Esophagus squamous epithelium (tissue), 5 donors: Measurements from ENCODE around the gene SHISA5. TPM values are rescaled to one million over a fixed set of nuclear protein-coding genes. Genes with fewer than 3 reads are reported as not detected.
A peak's percentile ranks its signal among the peaks of the same experiment; 100 is the strongest.

ENCODE experiments used
- DNase-seq: peaks from one replicate; lab custom pipeline; 2025; lab: John Stamatoyannopoulos, UW
- H3K27ac ChIP-seq, 4 donors: fragments of 200-600 bp; sonication (generic); one replicate each; pipeline ENCODE4 v1.5.1; 2016 to 2019; ENCODE audit warnings: mild to moderate bottlenecking in 1 of 4
- H3K27me3 ChIP-seq, 4 donors: fragments of 200-600 bp; sonication (generic); 1 replicate in 3 of 4; 2 replicates in 1 of 4; pipeline versions ENCODE4 v1.5.1 to v1.6.0; 2017 to 2021; ENCODE audit warnings: antibody characterized with exemption in 1 of 4
- H3K36me3 ChIP-seq, 3 donors: fragments of 200-600 bp; sonication (generic); one replicate each; pipeline ENCODE4 v1.5.1; 2016 to 2019
- H3K4me1 ChIP-seq, 3 donors: fragments of 200-600 bp; sonication (generic); one replicate each; pipeline ENCODE4 v1.5.1; 2017 to 2019
- H3K4me3 ChIP-seq, 4 donors: fragments of 200-600 bp; sonication (generic); 1 replicate in 3 of 4; 2 replicates in 1 of 4; pipeline ENCODE4 v1.5.1; 2016 to 2019; ENCODE audit warnings: mild to moderate bottlenecking in 2 of 4, moderate library complexity in 1 of 4
- H3K9me3 ChIP-seq, 3 donors: fragments of 200-600 bp; sonication (generic); one replicate each; pipeline ENCODE4 v1.5.1; 2016 to 2019
- POLR2A ChIP-seq, 4 donors: fragments of 450-650 bp; IDR thresholded peaks; one replicate each; pipeline ENCODE4 v1.6.1; 2017; ENCODE audit warnings: antibody characterized with exemption in 4 of 4, mild to moderate bottlenecking in 4 of 4, moderate library complexity in 3 of 4
- WGBS, 2 donors: methylation state at CpG; one replicate each; pipeline ENCODE4 v1.1.5; 2018; 5-methylcytosine and 5-hydroxymethylcytosine counted together
- intact Hi-C: fragments of 100-400 bp; cut with DNase I; formaldehyde crosslinking; loops from one replicate; pipeline ENCODE4 v1.15.0; 2022
- total RNA-seq, 4 donors: library from RNA; depleted of rRNA; stranded (reverse); fragments of >200 nt; gene quantifications; one replicate each; pipeline ENCODE4 v1.1.0, GENCODE V29; 2016
- TF ChIP-seq, protein P1 (sequence below), 6 experiments: fragments of 450-650 bp in 4 of 6; fragments of 200-600 bp in 2 of 6; sonication (generic) in 2 of 6; IDR thresholded peaks; one replicate each; pipeline ENCODE4 v1.5.1; 2016 to 2019; ENCODE audit warnings: antibody characterized with exemption in 6 of 6, mild to moderate bottlenecking in 4 of 6, moderate library complexity in 4 of 6
- donor health status: DM: yes; HTN: yes; CAD: no.

SHISA5 gene
- total RNA-seq, 4 donors from 2014 or later, result 71.8 to 138 (median 115) TPM

DNA sequence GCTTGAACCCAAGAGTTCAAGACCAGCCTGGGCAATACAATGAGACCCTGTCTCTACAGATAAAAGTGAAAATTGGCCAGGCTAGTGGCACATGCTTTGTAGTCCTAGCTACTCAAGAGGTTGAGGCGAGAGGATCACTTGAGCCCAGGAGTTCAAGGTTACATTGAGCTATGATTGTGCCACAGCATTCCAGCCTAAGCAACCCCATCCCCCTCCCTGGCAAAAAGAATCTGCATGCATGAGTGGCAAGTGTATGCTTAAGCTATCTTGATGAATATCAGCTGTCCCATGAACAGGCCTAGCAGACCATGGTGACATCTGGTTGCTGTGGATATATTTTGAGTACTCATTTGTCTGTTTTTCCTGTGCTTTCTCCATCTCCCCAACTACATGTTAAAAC, 52.7 kb downstream of the SHISA5 start:
- H3K4me1 ChIP-seq, result peaks cover 10 to 25% (median 11%) of the 10 kb centered on the region in 3 donors
- H3K27ac ChIP-seq, result no peak overlapping the region
- H3K9me3 ChIP-seq, result no peaks in the 10 kb centered on the region
- no peak for DNase-seq
- WGBS, 2 donors, result 86 to 100% methylated on average over 1 of the region's 1 CpG
- H3K36me3 ChIP-seq, result peaks cover 0 to 59% (median 10%) of the 10 kb centered on the region in 3 donors
- no peak for TF ChIP-seq POLR2A (IDR thresholded peaks at IDR 0.05)
- TF ChIP-seq, protein P1, sequence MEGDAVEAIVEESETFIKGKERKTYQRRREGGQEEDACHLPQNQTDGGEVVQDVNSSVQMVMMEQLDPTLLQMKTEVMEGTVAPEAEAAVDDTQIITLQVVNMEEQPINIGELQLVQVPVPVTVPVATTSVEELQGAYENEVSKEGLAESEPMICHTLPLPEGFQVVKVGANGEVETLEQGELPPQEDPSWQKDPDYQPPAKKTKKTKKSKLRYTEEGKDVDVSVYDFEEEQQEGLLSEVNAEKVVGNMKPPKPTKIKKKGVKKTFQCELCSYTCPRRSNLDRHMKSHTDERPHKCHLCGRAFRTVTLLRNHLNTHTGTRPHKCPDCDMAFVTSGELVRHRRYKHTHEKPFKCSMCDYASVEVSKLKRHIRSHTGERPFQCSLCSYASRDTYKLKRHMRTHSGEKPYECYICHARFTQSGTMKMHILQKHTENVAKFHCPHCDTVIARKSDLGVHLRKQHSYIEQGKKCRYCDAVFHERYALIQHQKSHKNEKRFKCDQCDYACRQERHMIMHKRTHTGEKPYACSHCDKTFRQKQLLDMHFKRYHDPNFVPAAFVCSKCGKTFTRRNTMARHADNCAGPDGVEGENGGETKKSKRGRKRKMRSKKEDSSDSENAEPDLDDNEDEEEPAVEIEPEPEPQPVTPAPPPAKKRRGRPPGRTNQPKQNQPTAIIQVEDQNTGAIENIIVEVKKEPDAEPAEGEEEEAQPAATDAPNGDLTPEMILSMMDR (IDR thresholded peaks at IDR 0.05), result no peak
- intact Hi-C loops, result no loop called here
- H3K27me3 ChIP-seq, result no peaks in the 10 kb centered on the region
- no peak overlapping the region for H3K4me3 ChIP-seq

DNA sequence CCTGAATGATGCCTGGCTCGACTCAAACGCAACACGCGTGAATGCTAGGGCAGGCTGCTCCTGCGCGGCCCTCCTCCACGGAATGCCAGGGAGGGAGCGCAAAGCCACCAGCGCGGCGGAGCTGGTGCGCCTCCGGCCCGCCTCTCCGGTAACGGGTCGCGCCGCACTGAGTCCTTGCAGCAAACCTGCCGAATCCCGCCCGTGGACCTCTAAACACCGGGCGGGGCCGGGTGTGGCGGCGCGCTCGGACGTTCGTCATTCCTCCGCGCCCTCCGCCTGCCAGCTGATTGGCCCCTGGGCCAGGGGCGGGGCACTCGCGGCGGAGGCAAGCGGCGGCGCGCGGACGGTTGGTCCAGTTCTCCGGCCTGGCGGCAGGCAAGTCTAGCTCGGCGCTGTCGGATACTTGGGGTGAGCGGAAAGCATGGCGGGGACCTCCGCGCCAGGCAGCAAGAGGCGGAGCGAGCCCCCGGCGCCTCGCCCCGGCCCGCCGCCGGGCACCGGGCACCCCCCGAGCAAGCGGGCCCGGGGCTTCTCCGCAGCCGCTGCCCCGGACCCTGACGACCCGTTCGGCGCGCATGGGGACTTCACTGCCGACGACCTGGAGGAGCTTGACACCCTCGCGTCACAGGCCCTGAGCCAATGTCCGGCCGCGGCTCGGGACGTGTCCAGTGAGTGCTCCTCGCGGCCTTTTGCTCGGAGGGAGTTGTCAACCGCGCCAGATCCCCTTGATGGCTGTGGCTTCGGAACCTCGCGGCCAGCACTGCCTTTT, 57.4 kb downstream of the SHISA5 start, which contains the start of gene ATRIP:
Gene ATRIP, plus strand, starts transcription at position 313 of the 769 bp plus-strand sequence. Its CDS starts 109 bp downstream, at position 422.
- H3K36me3 ChIP-seq, result peaks cover 0 to 45% (median 11%) of the 10 kb centered on the region in 3 donors
- no peaks in the 10 kb centered on the region for H3K9me3 ChIP-seq
- WGBS, 2 donors, result no CpG with 5 or more reads among the region's 91 CpGs
- H3K4me3 ChIP-seq, result peak within 1 kb of the TSS; percentile 67 to 98 (median 91)
- DNase-seq, result peak; percentile 43
- H3K4me1 ChIP-seq, result peaks cover 21 to 42% (median 25%) of the 10 kb centered on the region in 3 donors
- H3K27me3 ChIP-seq, result no peaks in the 10 kb centered on the region
- intact Hi-C loops, result no loop called here
- H3K27ac ChIP-seq, result peak within 1 kb of the TSS; percentile 84 to 98 (median 98)
- TF ChIP-seq, protein P1 (IDR thresholded peaks at IDR 0.05), result peak in 3 of 6 experiments; percentile 10 to 31 (median 25)
- peak in 3 of 4 donors; percentile 35 to 97 (median 95) for TF ChIP-seq POLR2A (IDR thresholded peaks at IDR 0.05)

DNA sequence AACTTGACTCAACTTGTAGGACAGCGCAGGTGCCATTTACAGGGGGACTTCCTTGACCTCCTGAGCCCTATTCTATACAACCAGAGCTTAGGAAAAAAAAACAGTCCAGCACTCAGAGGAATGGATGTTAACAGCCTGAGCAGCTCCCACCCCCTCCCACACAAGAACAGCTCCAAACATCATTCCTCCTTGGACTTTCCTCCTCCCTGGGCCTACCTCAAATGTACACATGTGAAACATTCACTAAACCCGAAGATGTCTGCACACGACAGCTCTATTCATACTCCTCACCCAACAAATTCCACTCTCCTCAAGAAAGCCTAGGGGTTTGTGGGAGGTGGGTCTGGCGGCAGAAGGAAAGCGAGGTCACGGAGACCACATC, 57.9 kb downstream of the SHISA5 start:
- no peak for DNase-seq
- Histone ChIP-seq H3K27me3 (no peaks in the 10 kb centered on the region), H3K4me1 (peaks cover 26 to 48% (median 31%) of the 10 kb centered on the region in 3 donors), H3K9me3 (no peaks in the 10 kb centered on the region), H3K4me3 (peak overlapping the region; percentile 67 to 98 (median 91)), H3K27ac (peak overlapping the region; percentile 84 to 98 (median 98)), H3K36me3 (peaks cover 0 to 42% (median 11%) of the 10 kb centered on the region in 3 donors)
- TF ChIP-seq, protein P1 (IDR thresholded peaks at IDR 0.05), result no peak
- no peak for TF ChIP-seq POLR2A (IDR thresholded peaks at IDR 0.05)
- WGBS, 2 donors, result 0 to 29% methylated on average over 2 to 3 of the region's 6 CpGs
- intact Hi-C loops, result no loop called here

DNA sequence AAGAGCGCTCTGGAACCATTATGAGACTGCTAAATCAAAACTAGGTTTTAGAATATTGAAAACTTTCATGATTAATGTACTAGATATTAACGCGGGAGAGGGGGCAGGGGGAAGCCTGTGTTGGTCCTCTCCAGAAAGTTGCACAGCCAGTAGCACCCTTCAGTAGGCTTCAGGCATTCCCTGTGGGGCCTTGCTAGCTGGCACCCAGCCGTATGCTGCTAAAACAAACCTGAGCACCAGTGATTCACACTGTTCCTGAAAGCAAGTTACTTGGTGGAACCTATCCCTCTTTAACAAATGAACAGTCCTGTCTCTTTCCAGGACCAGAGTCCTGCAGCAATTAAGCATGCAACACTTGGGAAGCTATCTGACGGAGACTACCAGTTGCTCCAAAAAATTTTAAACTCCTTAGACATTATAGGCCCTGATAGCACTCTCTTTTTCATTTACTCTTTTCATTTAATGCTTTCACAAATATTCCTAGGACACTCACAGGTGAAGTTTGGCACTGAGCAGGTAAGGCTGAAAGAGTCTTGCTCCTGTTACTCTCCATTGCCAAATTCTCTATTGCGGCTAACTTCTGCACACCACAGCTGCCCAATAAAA, 58.6 kb downstream of the SHISA5 start:
- Histone ChIP-seq H3K9me3 (no peaks in the 10 kb centered on the region), H3K36me3 (peaks cover 0 to 35% (median 11%) of the 10 kb centered on the region in 3 donors), H3K4me1 (peaks cover 26 to 52% (median 33%) of the 10 kb centered on the region in 3 donors), H3K27me3 (no peaks in the 10 kb centered on the region), H3K27ac (peak overlapping the region in 3 of 4 donors; percentile 84 to 98 (median 98)), H3K4me3 (peak overlapping the region in 1 of 4 donors; percentile 98)
- no peak for DNase-seq
- intact Hi-C loops, result no loop called here
- TF ChIP-seq, protein P1 (IDR thresholded peaks at IDR 0.05), result no peak
- TF ChIP-seq POLR2A (IDR thresholded peaks at IDR 0.05), result no peak
- 57 to 68% methylated on average over 6 of the region's 6 CpGs for WGBS, 2 donors
